KOPT-K1 (cell line): ENCODE results near the gene VPS25.
A peak's percentile ranks its signal among the peaks of the same experiment; 100 is the strongest.
"Not testable (repeated sequence)": the region's sequence is repeated elsewhere in the genome, so short reads cannot be mapped to it uniquely, and the experiment has no call there.

Experiments
- H3K27ac ChIP-seq: fragments of 200-600 bp; sonication (generic); 2 replicates; pipeline ENCODE4 v1.5.1; 2016; ENCODE audit warnings: antibody characterized with exemption, mild to moderate bottlenecking, low read depth, low read length; ENCODE audit not compliant: poor library complexity, severe bottlenecking
- H3K36me3 ChIP-seq: fragments of 200-600 bp; sonication (generic); 2 replicates; pipeline ENCODE4 v1.5.1; 2017; ENCODE audit warnings: antibody characterized with exemption, mild to moderate bottlenecking, low read length, moderate library complexity; ENCODE audit not compliant: insufficient read depth
- H3K9me3 ChIP-seq: fragments of 200-600 bp; sonication (generic); 2 replicates; pipeline ENCODE4 v1.5.1; 2017; ENCODE audit warnings: antibody characterized with exemption, low read length, mild to moderate bottlenecking; ENCODE audit not compliant: insufficient read depth, poor library complexity, severe bottlenecking

The VPS25 gene

GRCh38 chr17:42759982-42760651 lies 13.1 kb upstream of the VPS25 start:
- no peak overlapping the region for H3K27ac ChIP-seq
- H3K9me3 ChIP-seq: no peaks in the 10 kb centered on the region
- H3K36me3 ChIP-seq: no peaks in the 10 kb centered on the region

GRCh38 chr17:42760652-42761581 lies 12.3 kb upstream of the VPS25 start, which contains the start of gene RAMP2:
RAMP2 (plus strand) TSS chr17:42761227; CDS start chr17:42761262, 35 bp downstream.
- Histone ChIP-seq H3K36me3 (no peaks in the 10 kb centered on the region), H3K9me3 (no peaks in the 10 kb centered on the region), H3K27ac (no peak within 1 kb of the TSS)

GRCh38 chr17:42761638-42762037 lies 11.6 kb upstream of the VPS25 start:
- Histone ChIP-seq H3K36me3 (no peaks in the 10 kb centered on the region), H3K27ac (no peak overlapping the region), H3K9me3 (no peaks in the 10 kb centered on the region)

GRCh38 chr17:42766124-42766523 lies 7.1 kb upstream of the VPS25 start:
- Histone ChIP-seq H3K36me3 (no peaks in the 10 kb centered on the region), H3K27ac (no peak overlapping the region), H3K9me3 (no peaks in the 10 kb centered on the region)

GRCh38 chr17:42767512-42767911 lies 5.7 kb upstream of the VPS25 start:
- Histone ChIP-seq H3K36me3 (no peaks in the 10 kb centered on the region), H3K9me3 (no peaks in the 10 kb centered on the region), H3K27ac (no peak overlapping the region)

GRCh38 chr17:42768006-42768405 lies 5.2 kb upstream of the VPS25 start:
- H3K36me3 ChIP-seq, H3K27ac ChIP-seq, H3K9me3 ChIP-seq: not testable (repeated sequence)

GRCh38 chr17:42769964-42770363 lies 3.3 kb upstream of the VPS25 start:
- not testable (repeated sequence) for H3K27ac ChIP-seq, H3K36me3 ChIP-seq, H3K9me3 ChIP-seq

GRCh38 chr17:42772945-42773289 lies 332 bp upstream of the VPS25 start:
- peak overlapping the region; percentile 77 for H3K27ac ChIP-seq
- H3K36me3 ChIP-seq: peaks cover 30% of the 10 kb centered on the region
- no peaks in the 10 kb centered on the region for H3K9me3 ChIP-seq

GRCh38 chr17:42774066-42774745 lies 957 bp downstream of the VPS25 start:
- Histone ChIP-seq H3K9me3 (no peaks in the 10 kb centered on the region), H3K36me3 (peaks cover 43% of the 10 kb centered on the region), H3K27ac (peak overlapping the region; percentile 77)

GRCh38 chr17:42775534-42776098 lies 2.4 kb downstream of the VPS25 start:
- H3K36me3 ChIP-seq: peaks cover 54% of the 10 kb centered on the region
- no peaks in the 10 kb centered on the region for H3K9me3 ChIP-seq
- no peak overlapping the region for H3K27ac ChIP-seq

GRCh38 chr17:42778570-42778969 lies 5.3 kb downstream of the VPS25 start:
- H3K9me3 ChIP-seq: no peaks in the 10 kb centered on the region
- peaks cover 64% of the 10 kb centered on the region for H3K36me3 ChIP-seq
- no peak overlapping the region for H3K27ac ChIP-seq

GRCh38 chr17:42779304-42779935 lies 6.2 kb downstream of the VPS25 start:
- H3K36me3 ChIP-seq: peaks cover 64% of the 10 kb centered on the region
- H3K27ac ChIP-seq: no peak overlapping the region
- no peaks in the 10 kb centered on the region for H3K9me3 ChIP-seq

- Histone ChIP-seq H3K27ac (no peak within 1 kb of the TSS), H3K9me3 (no peaks in the 10 kb centered on the region), H3K36me3 (peaks cover 60% of the 10 kb centered on the region)
Observed at GRCh38 chr17:42779936-42780850, 6.9 kb downstream of the VPS25 start, which contains the start of gene WNK4. WNK4 (plus strand) TSS chr17:42780610; CDS start chr17:42780699, 89 bp downstream.
